Epithelial cell of esophagus (primary cell): Measurements from ENCODE around the gene RAMAC.

Experiments
- DNase-seq: peaks from one replicate; pipeline ENCODE4 v3.0.0; 2010; ENCODE audit warnings: low read depth
- H3K4me3 ChIP-seq: 2 replicates; pipeline ENCODE4 v1.5.1; 2011; ENCODE audit warnings: mild to moderate bottlenecking, low read length, control low read depth
- CTCF ChIP-seq: IDR thresholded peaks from 2 replicates; pipeline ENCODE4 v1.5.1; 2011; ENCODE audit warnings: low read depth, mild to moderate bottlenecking, low read length, control low read depth, inconsistent platforms; ENCODE audit not compliant: insufficient read depth; ENCODE audit errors: missing control alignments

RAMAC gene

GRCh38 chr15:82966671-82967071 is 19.3 kb upstream of the RAMAC start:
- no peak for DNase-seq
- no peak overlapping the region for H3K4me3 ChIP-seq
- TF ChIP-seq CTCF, result no peak

- no peak for TF ChIP-seq CTCF
- no peak overlapping the region for H3K4me3 ChIP-seq
- DNase-seq, result no peak
Measured at GRCh38 chr15:82968066-82968465, 17.9 kb upstream of the RAMAC start.

- TF ChIP-seq CTCF, result no peak
- no peak overlapping the region for H3K4me3 ChIP-seq
- DNase-seq, result no peak
Measured at GRCh38 chr15:82969353-82969752, 16.7 kb upstream of the RAMAC start.

- no peak overlapping the region for H3K4me3 ChIP-seq
- no peak for DNase-seq
- no peak for TF ChIP-seq CTCF
Measured at GRCh38 chr15:82970078-82970686, 15.8 kb upstream of the RAMAC start.

- H3K4me3 ChIP-seq, result no peak overlapping the region
- no peak for DNase-seq
- no peak for TF ChIP-seq CTCF
Measured at GRCh38 chr15:82970696-82971095, 15.3 kb upstream of the RAMAC start.

GRCh38 chr15:82971218-82971984 is 14.6 kb upstream of the RAMAC start:
- no peak overlapping the region for H3K4me3 ChIP-seq
- TF ChIP-seq CTCF, result no peak
- DNase-seq, result no peak

GRCh38 chr15:82972990-82973389 is 13.0 kb upstream of the RAMAC start:
- TF ChIP-seq CTCF, result no peak
- H3K4me3 ChIP-seq, result no peak overlapping the region
- DNase-seq, result no peak
